GM23248 (cell line): Measurements from ENCODE around the gene TNP2.

ENCODE experiments used
- EZH2 ChIP-seq: fragments of 200-600 bp; sonication (generic); IDR thresholded peaks from 2 replicates; pipeline ENCODE4 v1.6.1; 2018; ENCODE audit warnings: antibody characterized with exemption, mild to moderate bottlenecking; ENCODE audit not compliant: insufficient read depth, poor library complexity, severe bottlenecking
- EZH2phosphoT487 ChIP-seq: fragments of 200-600 bp; sonication (generic); IDR thresholded peaks from 2 replicates; pipeline ENCODE4 v1.6.1; 2018; ENCODE audit warnings: antibody characterized with exemption, moderate library complexity, mild to moderate bottlenecking, low read depth; ENCODE audit not compliant: insufficient read depth

DNA sequence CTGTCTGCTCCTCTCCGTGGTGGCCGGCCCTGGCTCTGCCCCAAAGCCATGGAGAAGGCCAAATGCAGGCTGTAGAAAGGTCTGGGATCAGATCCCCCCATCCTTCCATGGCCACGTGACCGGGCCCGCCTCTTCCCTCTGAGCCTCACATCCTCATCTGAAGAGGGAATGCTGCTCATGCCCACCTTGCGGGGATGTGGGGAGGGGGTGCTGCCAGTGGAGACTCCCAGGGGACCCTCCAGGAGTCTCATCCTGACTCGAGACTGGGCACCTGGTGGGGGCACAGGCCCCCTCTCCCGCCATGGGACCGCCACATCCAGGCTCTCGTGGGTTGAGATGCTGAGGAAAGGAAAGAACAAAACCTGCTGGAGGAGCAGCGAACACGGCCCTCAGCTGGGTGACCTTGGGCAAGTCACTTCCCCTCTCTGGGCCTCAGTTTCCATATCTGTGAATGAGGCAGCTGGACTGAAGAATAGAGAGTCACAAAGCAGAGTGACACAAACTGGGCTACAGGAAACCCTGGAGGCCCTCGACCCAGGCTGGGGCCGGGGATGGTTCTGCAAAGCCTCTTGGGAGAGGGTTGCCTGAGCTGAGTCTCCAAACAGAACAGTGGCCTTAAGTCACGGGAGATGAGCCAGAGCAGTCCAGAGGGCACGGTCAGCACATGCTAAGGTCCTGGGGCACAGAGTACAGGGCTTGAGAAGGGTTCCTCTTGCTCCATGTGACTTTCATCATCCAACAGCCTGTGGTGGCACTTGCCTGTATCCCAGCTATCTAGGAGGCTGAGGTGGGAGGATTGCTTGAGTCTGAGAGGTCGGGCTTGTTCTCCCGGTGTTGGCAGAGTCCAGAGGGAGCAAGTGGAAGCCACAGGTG is 43.2 kb downstream of the TNP2 start:
- TF ChIP-seq EZH2 = no peak
- no peak for TF ChIP-seq EZH2phosphoT487
